KOPT-K1 (cell line): ENCODE measurements around the gene GGPS1.
"Not testable (repeated sequence)": the region's sequence is repeated elsewhere in the genome, so short reads cannot be mapped to it uniquely, and the experiment has no call there.

Experiments
- H3K27ac ChIP-seq: fragments of 200-600 bp; sonication (generic); 2 replicates; pipeline ENCODE4 v1.5.1; 2016; ENCODE audit warnings: antibody characterized with exemption, mild to moderate bottlenecking, low read depth, low read length; ENCODE audit not compliant: poor library complexity, severe bottlenecking
- H3K36me3 ChIP-seq: fragments of 200-600 bp; sonication (generic); 2 replicates; pipeline ENCODE4 v1.5.1; 2017; ENCODE audit warnings: antibody characterized with exemption, mild to moderate bottlenecking, low read length, moderate library complexity; ENCODE audit not compliant: insufficient read depth
- H3K9me3 ChIP-seq: fragments of 200-600 bp; sonication (generic); 2 replicates; pipeline ENCODE4 v1.5.1; 2017; ENCODE audit warnings: antibody characterized with exemption, low read length, mild to moderate bottlenecking; ENCODE audit not compliant: insufficient read depth, poor library complexity, severe bottlenecking

Gene GGPS1

GRCh38 chr1:235328271-235329138 is at the start of gene GGPS1:
Gene GGPS1, plus strand, starts transcription at chr1:235328570. Its CDS starts 6,695 bp downstream, at chr1:235335265.
- peak within 1 kb of the TSS; percentile 87 for H3K27ac ChIP-seq
- peaks cover 37% of the 10 kb centered on the region for H3K36me3 ChIP-seq
- H3K9me3 ChIP-seq = no peaks in the 10 kb centered on the region

GRCh38 chr1:235278915-235279292 is 49.5 kb upstream of the GGPS1 start:
- no peak overlapping the region for H3K27ac ChIP-seq
- H3K9me3 ChIP-seq = no peaks in the 10 kb centered on the region
- H3K36me3 ChIP-seq = no peaks in the 10 kb centered on the region

- no peaks in the 10 kb centered on the region for H3K9me3 ChIP-seq
- no peaks in the 10 kb centered on the region for H3K36me3 ChIP-seq
- H3K27ac ChIP-seq = no peak overlapping the region
These were observed 48.7 kb upstream of the GGPS1 start for GRCh38 chr1:235279694-235280093.

GRCh38 chr1:235280467-235280866 is 47.9 kb upstream of the GGPS1 start:
- H3K9me3 ChIP-seq = no peaks in the 10 kb centered on the region
- no peaks in the 10 kb centered on the region for H3K36me3 ChIP-seq
- no peak overlapping the region for H3K27ac ChIP-seq

GRCh38 chr1:235283636-235284035 is 44.7 kb upstream of the GGPS1 start:
- H3K27ac ChIP-seq = not testable (repeated sequence)

GRCh38 chr1:235284231-235284769 is 44.1 kb upstream of the GGPS1 start:
- Histone ChIP-seq H3K27ac (no peak overlapping the region), H3K9me3 (no peaks in the 10 kb centered on the region), H3K36me3 (no peaks in the 10 kb centered on the region)

More at GRCh38 chr1:235283636-235284035, 44.7 kb upstream of the GGPS1 start:
- H3K36me3 ChIP-seq, H3K9me3 ChIP-seq: not testable (repeated sequence)

- Histone ChIP-seq H3K36me3 (no peaks in the 10 kb centered on the region), H3K9me3 (no peaks in the 10 kb centered on the region), H3K27ac (no peak overlapping the region)
These were observed 41.7 kb upstream of the GGPS1 start for GRCh38 chr1:235286667-235287066.

- Histone ChIP-seq H3K27ac (no peak overlapping the region), H3K36me3 (no peaks in the 10 kb centered on the region)
These were observed 41.0 kb upstream of the GGPS1 start for GRCh38 chr1:235287208-235287882.

GRCh38 chr1:235289859-235290739 is 38.3 kb upstream of the GGPS1 start:
- no peaks in the 10 kb centered on the region for H3K36me3 ChIP-seq
- no peak overlapping the region for H3K27ac ChIP-seq
- no peaks in the 10 kb centered on the region for H3K9me3 ChIP-seq

More at GRCh38 chr1:235287208-235287882, 41.0 kb upstream of the GGPS1 start:
- H3K9me3 ChIP-seq = no peaks in the 10 kb centered on the region

GRCh38 chr1:235290740-235291502 is 37.4 kb upstream of the GGPS1 start:
- no peaks in the 10 kb centered on the region for H3K36me3 ChIP-seq

GRCh38 chr1:235291599-235292091 is 36.7 kb upstream of the GGPS1 start:
- Histone ChIP-seq H3K27ac (no peak overlapping the region), H3K9me3 (peaks cover 10% of the 10 kb centered on the region), H3K36me3 (no peaks in the 10 kb centered on the region)

More at GRCh38 chr1:235290740-235291502, 37.4 kb upstream of the GGPS1 start:
- Histone ChIP-seq H3K9me3 (peaks cover 3% of the 10 kb centered on the region), H3K27ac (no peak overlapping the region)

GRCh38 chr1:235292790-235293189 is 35.6 kb upstream of the GGPS1 start:
- Histone ChIP-seq H3K27ac (no peak overlapping the region), H3K9me3 (peaks cover 14% of the 10 kb centered on the region), H3K36me3 (no peaks in the 10 kb centered on the region)

- H3K27ac ChIP-seq = no peak overlapping the region
- H3K36me3 ChIP-seq = no peaks in the 10 kb centered on the region
- peaks cover 14% of the 10 kb centered on the region for H3K9me3 ChIP-seq
These were observed 34.9 kb upstream of the GGPS1 start for GRCh38 chr1:235293322-235293942.
